NCI-H2196 (cell line): ENCODE data around the gene PIANP.
"Not testable (repeated sequence)": the region's sequence is repeated elsewhere in the genome, so short reads cannot be mapped to it uniquely, and the experiment has no call there.

Experiments used
- DNase-seq: peaks from one replicate; lab custom pipeline; 2025; ENCODE audit not compliant: unreplicated experiment; lab: John Stamatoyannopoulos, UW

The PIANP gene, protein sequence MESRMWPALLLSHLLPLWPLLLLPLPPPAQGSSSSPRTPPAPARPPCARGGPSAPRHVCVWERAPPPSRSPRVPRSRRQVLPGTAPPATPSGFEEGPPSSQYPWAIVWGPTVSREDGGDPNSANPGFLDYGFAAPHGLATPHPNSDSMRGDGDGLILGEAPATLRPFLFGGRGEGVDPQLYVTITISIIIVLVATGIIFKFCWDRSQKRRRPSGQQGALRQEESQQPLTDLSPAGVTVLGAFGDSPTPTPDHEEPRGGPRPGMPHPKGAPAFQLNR

DNA sequence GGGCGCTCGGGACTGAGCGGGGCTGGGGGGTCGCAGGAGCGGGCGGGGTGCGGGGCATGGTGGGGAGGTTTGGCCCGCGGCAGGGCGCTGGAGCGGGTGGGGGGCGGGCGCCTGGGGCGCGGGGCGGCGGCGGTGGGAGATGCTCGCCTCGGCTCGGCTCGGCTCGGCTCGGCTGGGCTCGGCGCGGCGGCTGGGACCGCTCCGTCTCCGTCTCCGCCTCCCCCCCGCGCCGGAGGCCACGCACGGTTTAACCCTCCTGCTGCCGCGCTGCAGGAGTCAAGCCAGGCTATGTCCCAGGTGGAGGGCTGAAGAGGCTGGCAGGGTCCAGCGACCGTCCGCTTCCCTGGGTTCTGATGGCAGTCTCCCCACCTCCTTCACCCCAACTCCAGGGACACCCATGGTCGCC is at the start of gene PIANP:
Gene PIANP, minus strand, starts transcription at position 170 of the 406 bp plus-strand sequence. CDS start 2,754 bp downstream, outside the sequence.
- DNase-seq, result no peak

DNA sequence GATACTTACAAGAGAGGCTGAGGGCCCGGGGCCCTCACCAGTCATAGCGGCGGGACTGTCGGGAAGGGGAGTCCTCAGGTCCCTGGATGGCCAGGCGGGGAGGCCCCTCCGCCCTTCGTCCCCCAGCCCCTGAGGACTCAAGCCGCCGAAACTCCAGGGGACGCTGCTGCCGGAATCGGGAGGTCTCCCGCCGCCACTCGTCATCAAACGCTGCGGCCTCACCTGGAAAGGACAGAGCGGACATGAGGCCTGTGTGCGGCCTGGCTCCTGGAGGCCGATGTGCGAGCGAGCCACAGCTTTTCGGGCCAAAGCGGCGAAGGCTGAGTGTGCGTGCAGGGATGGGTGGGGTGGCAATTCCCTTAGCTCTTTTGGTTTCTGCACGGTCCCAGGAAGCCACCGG is 48.1 kb upstream of the PIANP start:
- DNase-seq, result no peak

DNA sequence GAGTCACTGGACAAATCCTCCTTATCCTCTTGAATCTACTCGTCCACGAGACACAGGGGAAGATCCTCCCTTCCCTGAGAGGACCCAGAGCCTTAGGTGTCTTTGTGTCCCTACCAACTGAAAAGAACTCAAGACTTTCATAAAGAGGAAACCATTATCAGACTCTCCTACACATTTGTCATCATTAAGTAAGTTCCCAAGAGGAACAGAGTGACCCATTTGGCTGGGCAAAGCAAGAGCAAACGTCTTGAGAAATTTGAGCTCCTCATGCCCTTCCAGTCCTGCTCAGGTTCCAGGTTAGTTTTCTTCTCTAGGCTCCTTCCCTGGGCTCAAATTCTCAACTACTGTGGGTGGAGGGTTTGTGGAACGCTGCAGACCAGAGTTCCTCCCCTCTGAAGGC is 46.6 kb upstream of the PIANP start:
- no peak for DNase-seq

DNA sequence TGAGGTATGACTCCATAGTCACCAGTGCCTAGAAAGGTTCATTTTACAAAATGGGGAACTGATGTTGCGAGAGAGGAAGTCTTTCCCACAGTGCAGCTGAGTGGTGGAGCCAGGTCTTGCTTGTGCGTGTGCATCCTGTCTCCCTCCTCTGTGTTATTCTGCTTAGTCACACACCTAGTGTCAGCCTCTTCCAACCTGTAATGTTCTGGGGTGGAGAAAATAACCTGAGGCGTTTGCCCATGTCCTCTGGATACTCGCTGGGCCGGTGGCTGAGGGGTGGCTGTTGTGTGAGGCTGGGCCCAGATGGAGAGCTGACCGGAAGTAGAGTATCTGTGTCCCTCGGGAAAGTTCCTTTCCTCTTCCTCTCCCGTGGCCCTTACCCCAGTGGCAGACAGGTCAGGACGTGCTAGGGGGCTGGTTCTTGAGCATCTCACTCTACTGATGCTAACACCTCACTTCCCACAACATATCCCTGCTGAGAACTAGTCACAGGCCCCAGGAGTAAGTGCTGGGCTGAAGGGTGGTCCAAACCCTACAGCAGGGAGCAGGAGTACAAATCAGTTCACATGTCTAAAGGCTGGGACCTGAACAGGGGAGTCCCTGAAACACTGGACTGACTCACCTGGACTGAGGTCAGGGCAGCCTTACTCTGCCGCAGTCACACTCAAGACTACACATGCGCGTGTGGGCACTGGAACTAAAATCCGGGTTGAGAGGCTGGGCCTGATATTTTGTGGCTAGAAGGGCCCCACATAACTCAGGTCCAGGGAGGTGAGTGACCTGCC is 45.3 kb upstream of the PIANP start:
- DNase-seq, result no peak

DNA sequence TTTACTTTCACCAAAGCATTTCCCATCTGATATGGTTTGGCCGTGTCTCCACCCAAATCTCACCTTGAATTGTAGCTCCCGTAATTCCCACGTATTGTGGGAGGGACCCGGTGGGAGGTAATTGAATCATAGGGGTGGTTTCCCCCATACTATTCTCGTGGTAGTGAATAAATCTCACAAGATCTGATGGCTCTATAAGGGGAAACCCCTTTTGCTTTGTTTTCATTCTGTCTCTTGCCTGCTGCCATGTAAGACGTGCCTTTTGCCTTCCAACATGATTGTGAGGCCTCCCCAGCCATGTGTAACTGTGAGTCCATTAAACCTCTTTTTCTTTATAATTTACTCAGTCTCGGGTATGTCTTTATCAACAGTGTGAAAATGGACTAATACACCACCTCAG is 42.7 kb upstream of the PIANP start:
- not testable (repeated sequence) for DNase-seq

DNA sequence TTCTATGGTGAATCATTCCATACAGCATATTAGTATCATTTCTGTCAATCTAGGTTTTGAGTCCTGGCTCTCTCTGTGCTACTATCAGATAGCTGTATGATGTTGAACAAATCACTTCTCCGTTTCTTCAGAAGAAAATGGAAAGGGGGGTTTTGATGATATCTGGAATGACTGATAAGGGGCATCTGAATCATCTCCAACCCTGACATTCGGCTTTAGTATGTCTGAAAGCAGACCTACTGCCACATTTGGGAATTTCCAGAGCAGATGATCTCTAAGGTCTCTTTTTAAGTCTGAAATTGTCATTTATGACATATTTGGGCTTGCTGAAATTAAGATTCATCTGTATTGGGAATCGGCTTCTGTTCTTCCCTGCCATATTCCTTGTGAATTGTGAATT is 42.2 kb upstream of the PIANP start:
- no peak for DNase-seq

DNA sequence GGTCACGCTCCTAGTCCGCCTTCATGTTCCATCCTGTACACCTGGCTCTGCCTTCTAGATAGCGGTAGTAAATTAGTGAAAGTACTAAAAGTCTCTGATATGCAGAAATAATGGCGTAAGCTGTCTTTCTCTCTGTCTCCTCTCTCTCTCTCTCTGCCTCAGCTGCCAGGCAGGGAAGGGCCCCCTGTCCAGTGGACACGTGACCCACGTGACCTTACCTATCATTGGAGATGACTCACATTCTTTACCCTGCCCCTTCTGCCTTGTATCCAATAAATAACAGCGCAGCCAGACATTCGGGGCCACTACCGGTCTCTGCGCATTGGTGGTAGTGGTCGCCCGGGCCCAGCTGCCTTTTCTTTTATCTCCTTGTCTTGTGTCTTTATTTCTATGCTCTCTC is 41.5 kb upstream of the PIANP start:
- not testable (repeated sequence) for DNase-seq

DNA sequence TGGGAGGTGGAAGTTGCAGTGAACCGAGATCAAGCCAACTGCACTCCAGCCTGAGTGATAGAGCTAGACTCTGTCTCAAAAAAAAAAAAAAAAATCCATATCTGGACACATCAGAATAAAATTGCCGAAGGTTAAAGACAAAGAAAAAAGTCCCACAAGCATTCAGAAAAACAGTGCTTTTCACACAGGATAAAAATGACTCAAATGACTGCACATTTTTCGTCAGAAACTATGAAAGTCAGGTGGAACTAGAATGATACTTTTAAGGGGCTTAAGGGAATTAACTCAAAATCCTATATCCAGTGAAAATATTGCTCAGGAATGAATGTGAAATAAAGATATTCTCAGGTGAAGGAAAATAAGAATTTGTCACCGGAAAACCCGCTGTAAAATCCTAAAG is 36.1 kb upstream of the PIANP start:
- no peak for DNase-seq

DNA sequence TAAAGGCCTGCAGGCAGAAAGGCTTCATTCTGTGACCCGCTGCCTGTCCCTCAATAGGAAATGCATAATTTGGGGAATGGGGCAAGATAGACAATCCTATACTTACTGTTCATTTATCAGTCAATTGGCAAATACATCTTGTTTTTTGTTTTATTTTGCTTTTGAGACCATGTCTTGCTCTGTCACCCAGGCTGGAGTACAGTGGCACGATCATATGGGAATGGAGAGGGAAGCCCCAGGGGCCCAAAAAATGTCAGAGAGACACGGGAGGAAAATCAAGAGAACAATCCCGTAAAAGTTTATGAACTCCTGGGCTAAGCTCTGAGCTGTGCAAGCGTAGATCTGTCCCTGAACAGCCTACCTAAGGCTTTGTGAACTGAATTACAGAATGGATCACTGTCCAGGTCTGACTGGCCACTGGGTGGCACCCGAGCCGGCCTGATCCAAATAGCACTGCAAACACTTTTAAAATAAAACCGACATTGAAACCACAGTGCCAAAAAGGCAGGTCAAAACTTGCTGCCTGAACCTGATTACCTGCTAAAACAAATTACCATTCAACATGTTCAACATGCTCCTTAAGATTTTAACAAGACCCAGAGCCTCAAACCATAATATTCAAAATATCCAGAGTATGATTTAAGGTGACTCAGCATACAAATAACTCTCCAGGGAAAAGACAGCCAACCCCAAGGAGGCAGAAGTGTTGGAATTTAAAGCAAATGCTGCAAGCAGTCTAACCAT is 35.0 kb upstream of the PIANP start:
- DNase-seq, result peak; percentile 56

DNA sequence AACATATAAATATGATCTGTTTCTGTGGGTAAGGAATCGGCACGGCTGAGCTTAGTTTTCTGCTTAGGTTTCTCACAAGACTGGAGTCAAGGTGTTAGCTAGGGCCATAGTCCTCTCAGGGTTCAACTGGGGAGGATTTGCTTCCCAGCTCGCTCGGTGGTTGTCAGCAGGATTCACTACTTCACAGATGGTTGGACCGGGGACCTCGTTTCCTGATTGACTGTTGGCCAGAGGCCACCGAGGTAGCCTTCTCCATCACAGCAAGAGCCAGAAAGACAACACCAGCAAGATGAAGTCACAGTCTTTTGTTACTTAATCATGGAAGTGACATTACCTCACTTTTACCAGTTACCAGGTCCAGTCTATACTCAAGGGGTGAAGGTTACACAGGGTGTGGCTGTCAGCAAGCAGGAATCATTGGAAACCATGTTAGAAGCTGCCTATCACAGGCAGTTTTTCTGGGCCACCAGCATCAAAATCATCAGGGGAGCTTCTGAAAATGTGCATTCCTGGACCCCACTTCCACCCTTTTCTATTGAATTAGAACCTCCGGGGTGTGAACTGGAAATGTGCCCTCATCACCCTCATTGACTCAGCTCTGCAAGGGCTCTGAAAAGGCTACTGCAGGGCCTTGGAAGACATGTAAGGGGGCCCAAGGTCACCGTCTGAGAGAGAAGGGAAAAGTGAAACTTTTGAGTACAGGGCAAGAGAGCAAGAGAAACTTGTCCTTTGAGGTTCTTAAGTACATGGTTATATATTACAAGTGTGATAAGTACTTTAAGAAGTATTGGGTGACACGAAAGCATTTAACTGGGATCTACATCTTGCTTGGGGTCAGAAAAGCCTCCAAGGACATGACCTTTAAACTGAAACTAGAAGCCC is 34.1 kb upstream of the PIANP start:
- DNase-seq, result no peak

DNA sequence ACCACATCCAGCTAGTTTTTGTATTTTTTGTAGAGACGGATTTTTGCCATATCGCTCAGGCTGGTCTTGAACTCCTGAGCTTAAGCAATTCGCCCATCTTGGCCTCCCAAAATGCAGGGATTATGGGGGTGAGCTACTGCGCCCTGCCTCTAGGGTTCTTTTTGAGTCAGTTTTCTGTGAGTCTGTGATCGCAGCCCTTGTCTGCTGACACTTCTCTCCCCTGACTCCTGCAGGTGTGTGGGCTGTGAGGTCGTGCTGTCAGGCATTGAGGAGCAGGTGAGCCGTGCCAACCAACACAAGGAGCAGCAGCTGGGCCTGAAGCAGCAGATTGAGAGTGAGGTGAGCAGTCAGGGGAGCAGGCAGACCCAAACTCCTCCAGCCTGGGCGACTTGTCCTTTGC is 29.6 kb upstream of the PIANP start:
- DNase-seq, result no peak

DNA sequence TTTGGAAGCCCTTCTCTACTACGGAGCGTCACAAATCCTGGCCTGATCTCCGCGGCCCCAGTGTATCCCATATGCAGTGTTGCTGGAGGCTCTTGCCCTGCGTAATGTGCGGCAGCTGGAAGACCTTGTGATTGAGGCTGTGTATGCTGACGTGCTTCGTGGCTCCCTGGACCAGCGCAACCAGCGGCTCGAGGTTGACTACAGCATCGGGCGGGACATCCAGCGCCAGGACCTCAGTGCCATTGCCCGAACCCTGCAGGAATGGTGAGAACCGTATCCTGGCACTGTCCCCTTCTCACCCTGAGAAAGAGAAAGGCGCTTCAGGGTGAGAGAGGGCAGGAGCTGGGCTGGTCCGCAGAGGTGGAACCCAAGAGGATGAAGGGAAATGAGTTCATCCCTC is 28.6 kb upstream of the PIANP start:
- DNase-seq, result no peak

DNA sequence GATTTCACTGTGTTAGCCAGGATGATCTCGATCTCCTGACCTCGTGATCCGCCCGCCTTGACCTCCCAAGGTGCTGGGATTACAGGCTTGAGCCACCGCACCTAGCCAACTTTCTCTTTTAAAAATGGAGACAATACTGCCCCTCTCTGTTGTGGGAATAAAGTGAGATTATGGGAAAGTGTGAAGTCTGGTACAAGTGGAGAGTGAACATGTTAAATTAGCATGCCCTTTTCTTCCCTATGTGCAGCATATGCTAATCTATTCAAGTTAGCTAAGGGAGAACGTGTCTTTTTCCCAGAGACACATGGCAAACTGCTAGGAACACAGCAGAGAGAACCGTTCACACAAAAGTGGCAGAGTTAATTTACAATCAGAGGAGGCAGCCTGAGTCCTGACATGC is 24.7 kb upstream of the PIANP start:
- DNase-seq, result no peak

DNA sequence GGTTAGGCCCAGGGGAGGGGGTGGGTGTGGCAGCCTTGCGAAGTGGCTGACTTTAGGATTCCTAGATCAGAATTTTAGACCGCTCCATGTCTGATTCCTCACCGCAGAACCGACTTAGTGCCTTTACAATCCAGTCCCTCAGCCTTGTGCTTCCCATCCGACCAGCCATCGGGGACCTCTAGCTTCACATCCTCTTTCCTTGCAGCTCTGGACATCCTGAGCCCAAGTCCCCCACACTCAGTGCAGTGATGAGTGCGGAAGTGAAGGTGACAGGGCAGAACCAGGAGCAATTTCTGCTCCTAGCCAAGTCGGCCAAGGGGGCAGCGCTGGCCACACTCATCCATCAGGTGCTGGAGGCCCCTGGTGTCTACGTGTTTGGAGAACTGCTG is 23.8 kb upstream of the PIANP start:
- no peak for DNase-seq

DNA sequence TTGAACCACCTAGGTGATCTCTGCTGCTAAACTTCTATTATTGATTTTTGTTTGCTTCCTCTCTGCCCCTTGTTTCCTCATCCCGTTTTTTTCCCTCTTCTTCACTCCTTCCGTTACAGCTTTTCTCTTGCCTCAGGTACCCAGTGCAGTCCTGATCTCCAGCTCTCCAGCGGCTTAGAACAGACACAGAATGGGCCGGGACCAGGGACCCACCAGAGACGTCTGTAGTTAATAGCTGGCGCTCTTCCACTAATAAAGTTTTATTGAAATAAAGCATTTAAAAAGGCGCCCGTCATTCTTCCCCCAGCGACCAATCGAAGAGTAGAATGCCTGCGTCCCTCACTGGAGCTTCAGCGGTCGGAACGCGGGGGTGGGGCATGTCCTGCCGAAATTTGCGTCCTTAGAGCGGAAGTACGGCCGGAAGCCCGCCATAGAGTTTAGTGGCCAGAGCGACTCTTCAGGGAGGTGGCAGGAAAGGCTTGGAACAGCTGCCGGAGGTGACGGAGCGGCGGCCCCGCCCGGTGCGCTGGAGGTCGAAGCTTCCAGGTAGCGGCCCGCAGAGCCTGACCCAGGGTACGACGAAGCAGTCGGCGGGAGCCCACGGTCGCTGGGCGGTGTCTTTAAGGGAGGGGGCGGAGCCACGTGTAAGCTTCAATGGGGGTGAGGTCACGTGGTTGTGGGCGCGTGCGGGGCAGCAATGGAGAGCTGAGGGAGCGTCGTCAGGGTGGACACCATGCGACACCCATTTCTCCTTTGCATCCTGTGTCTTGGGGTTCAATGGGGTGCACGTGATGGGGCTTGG is 23.2 kb upstream of the PIANP start, which contains the start of gene COPS7A:
Gene COPS7A, plus strand, starts transcription at position 440 of the 802 bp plus-strand sequence. CDS start 611 bp downstream, outside the sequence.
- peak; percentile 93 for DNase-seq

DNA sequence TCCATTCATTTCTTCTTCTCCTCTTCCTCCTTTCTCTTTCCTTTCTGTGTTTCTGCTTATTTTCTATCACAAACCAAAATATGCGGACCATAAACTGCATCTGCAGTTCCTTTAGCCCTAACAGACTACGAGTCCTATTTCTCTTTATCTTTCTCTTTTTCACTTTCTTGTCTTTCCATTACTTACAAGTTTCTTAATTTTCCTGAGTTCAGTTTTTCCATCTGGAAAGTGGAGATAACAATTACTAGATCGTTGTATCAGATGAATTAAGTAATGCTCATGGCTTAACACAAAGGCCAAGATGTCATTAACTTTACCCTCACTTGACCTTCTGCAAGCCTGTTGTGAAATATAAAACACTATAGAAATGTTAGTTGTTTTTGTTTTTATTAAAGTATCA is 22.2 kb upstream of the PIANP start:
- no peak for DNase-seq

DNA sequence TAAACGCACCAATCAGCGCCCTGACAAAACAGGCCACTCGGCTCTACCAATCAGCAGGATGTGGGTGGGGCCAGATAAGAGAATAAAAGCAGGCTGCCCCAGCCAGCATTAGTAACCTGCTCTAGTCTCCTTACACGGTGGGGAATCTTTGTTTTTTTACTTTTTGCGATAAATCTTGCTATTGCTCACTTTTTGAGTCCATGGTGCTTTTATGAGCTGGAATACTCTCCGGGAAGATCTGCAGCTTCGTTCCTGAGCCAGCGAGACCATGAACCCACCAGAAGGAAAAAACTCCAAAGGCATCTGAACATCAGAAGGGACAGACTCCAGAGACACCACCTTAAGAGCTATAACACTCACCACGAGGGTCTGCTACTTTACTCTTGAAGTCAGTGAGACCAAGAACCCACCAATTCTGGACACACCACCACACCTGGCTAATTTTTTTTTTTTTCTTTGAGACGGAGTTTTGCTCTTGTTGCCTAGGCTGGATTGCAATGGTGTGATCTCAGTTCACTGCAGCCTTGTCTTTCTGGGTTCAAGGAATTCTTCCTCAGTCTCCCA is 16.3 kb upstream of the PIANP start:
- no peak for DNase-seq

DNA sequence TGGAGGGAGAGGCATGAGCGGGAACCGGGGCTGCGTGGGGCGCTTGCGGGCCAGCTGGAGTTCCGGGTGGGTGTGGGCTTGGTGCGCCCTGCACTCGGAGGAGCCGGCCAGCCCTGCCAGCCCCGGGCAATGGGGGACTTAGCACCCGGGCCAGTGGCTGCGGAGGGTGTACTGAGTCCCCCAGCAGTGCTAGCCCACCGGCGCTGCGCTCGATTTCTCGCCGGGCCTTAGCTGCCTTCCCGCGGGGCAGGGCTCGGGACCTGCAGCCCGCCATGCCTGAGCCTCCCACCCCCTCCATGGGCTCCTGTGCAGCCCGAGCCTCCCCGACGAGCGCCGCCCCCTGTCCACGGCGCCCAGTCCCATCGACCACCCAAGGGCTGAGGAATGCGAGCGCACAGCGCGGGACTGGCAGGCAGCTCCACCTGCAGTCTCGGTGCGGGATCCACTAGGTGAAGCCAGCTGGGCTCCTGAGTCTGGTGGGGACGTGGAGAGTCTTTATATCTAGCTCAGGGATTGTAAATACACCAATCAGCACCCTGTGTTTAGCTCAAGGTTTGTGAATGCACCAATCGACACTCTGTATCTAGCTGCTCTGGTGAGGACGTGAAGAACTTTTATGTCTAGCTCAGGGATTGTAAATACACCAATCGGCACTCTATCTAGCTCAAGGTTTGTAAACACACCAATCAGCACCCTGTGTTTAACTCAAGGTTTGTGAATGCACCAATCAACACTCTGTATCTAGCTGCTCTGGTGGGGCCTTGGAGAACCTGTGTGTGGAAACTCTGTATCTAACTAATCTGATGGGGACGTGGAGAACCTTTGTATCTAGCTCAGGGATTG is 15.6 kb upstream of the PIANP start:
- DNase-seq, result not testable (repeated sequence)

DNA sequence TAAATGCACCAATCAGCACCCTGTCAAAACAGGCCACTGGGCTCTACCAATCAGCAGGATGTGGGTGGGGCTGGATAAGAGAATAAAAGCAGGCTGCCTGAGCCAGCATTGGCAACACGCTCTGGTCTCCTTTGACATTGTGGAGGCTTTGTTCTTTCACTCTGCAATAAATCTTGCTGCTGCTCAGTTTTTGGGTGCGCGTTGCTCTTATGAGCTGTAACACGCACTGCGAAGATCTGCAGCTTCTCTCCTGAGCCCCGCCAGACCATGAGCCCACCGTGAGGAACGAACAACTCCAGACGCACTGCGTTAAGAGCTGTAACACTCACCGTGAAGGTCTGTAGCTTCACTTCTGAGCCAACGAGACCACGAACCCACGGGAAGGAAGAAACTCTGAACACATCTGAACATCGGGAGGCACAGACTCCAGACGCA is 8.4 kb upstream of the PIANP start:
- DNase-seq, result no peak
